Measurements from ENCODE around the gene CLOCK. TPM values are rescaled to one million over a fixed set of nuclear protein-coding genes. Genes with fewer than 3 reads are reported as not detected.

CLOCK gene
- total and polyA plus RNA-seq, 9 of the 15 experiments (the other 6 are each of a cell fraction or from before 2014, with no cell fraction given) = 3.7 to 14.4 (median 9.4) TPM

- TF ChIP-seq REST (IDR thresholded peaks at IDR 0.05; ENCODE audit: borderline replicate concordance) (peak; percentile 26; the same call in 1 of the 2 replicates), REST (CRISPR knock-in tag; IDR thresholded peaks at IDR 0.05; ENCODE audit: low read depth) (peak; percentile 67; the same call in 1 of the 2 replicates), BRD4 (IDR thresholded peaks at IDR 0.05) (no peak), YY1 (IDR thresholded peaks at IDR 0.05; ENCODE audit: borderline replicate concordance in 1 of 3, control insufficient read depth in 1 of 3, extremely low read depth in 1 of 3, insufficient read depth in 3 of 3, insufficient read length in 1 of 3, insufficient replicate concordance in 2 of 3, low read depth in 1 of 3, low read length in 2 of 3) (peak in 1 of 3 experiments; percentile 54), PHF8 (IDR thresholded peaks at IDR 0.05; ENCODE audit: borderline replicate concordance, low read length) (peak; percentile 45; the same call in 1 of the 2 replicates), RBM14 (IDR thresholded peaks at IDR 0.05; ENCODE audit: borderline replicate concordance, insufficient read depth, low read depth, low read length) (no peak), ZNF282 (CRISPR knock-in tag; IDR thresholded peaks at IDR 0.05) (no peak), CREM (IDR thresholded peaks at IDR 0.05; ENCODE audit: low read depth) (peak; percentile 84), USF1 (CRISPR knock-in tag; IDR thresholded peaks at IDR 0.05) (peak; percentile 35; the same call in 1 of the 2 replicates), MBD1 (CRISPR knock-in tag; IDR thresholded peaks at IDR 0.05) (no peak), ETV5 (CRISPR knock-in tag; IDR thresholded peaks at IDR 0.05; ENCODE audit: low read depth) (peak; percentile 75), ZNF232 (CRISPR knock-in tag; IDR thresholded peaks at IDR 0.05) (no peak), ATF1 (CRISPR knock-in tag; IDR thresholded peaks at IDR 0.05) (0 out of 2 replicates have a peak, but pooled peaks have one; percentile 4), ATF1 (tag; IDR thresholded peaks at IDR 0.05) (peak; percentile 77), CHCHD3 (CRISPR knock-in tag; IDR thresholded peaks at IDR 0.05) (no peak), TARDBP (IDR thresholded peaks at IDR 0.05) (peak; percentile 82), PCBP2 (IDR thresholded peaks at IDR 0.05; ENCODE audit: low read depth, low read length, poor library complexity, severe bottlenecking) (no peak)
These were observed 836 bp downstream of the CLOCK start (continued) for GRCh38 chr4:55545641-55546505.

All from K562 (cell line).